Testis (tissue), 3 donors: ENCODE data around the gene TTLL5. TPM values are rescaled to one million over a fixed set of nuclear protein-coding genes. Genes with fewer than 3 reads are reported as not detected.
"Not testable (repeated sequence)": the region's sequence is repeated elsewhere in the genome, so short reads cannot be mapped to it uniquely, and the experiment has no call there.

Source experiments
- DNase-seq: peaks from one replicate; pipeline ENCODE4 v3.0.0-alpha.2; 2019
- H3K27ac ChIP-seq, 2 donors: fragments of 200-600 bp; sonication (generic); one replicate each; pipeline ENCODE4 v1.5.1; 2019
- H3K27me3 ChIP-seq: fragments of 200-600 bp; sonication (generic); one replicate; pipeline ENCODE4 v1.5.1; 2019
- H3K36me3 ChIP-seq: fragments of 200-600 bp; sonication (generic); one replicate; pipeline ENCODE4 v1.5.1; 2017; ENCODE audit warnings: low read depth; ENCODE audit errors: missing control alignments
- H3K4me1 ChIP-seq: fragments of 200-600 bp; sonication (generic); one replicate; pipeline ENCODE4 v1.5.1; 2019
- H3K4me3 ChIP-seq, 2 donors: fragments of 200-600 bp; sonication (generic); one replicate each; pipeline ENCODE4 v1.5.1; 2017 to 2019
- H3K9me3 ChIP-seq: fragments of 200-600 bp; sonication (generic); one replicate; pipeline ENCODE4 v1.5.1; 2017
- CTCF ChIP-seq, 3 experiments: fragments of 450-650 bp in 2 of 3; fragments of 200-600 bp in 1 of 3; sonication (generic) in 1 of 3; IDR thresholded peaks; one replicate each; pipeline ENCODE4 v1.5.1; 2016 to 2019; ENCODE audit warnings: antibody characterized with exemption in 3 of 3, mild to moderate bottlenecking in 2 of 3, moderate library complexity in 1 of 3
- POLR2A ChIP-seq: fragments of 450-650 bp; IDR thresholded peaks from one replicate; pipeline ENCODE4 v1.6.1; 2017; ENCODE audit warnings: antibody characterized with exemption, mild to moderate bottlenecking, moderate library complexity
- WGBS, 2 donors: methylation state at CpG; one replicate each; pipeline ENCODE4 v1.1.5; 2018; 5-methylcytosine and 5-hydroxymethylcytosine counted together
- intact Hi-C: fragments of 100-400 bp; cut with DNase I; formaldehyde crosslinking; loops from one replicate; pipeline ENCODE4 v1.15.1; 2023; ENCODE audit warnings: low total_unique reads
- polyA plus RNA-seq: library from polyadenylated mRNA; stranded (reverse); fragments of 350-450 nt; fragmentation: Illumina TruSeq; extraction: RNeasy Lipid Tissue Mini Kit (QIAGEN cat#74804); gene quantifications from one replicate; pipeline ENCODE4 v1.2.3, GENCODE V29; 2014; ENCODE audit warnings: low read depth, low replicate concordance; ENCODE audit not compliant: insufficient read depth
- total RNA-seq, 2 donors: library from RNA; depleted of rRNA; stranded (reverse); fragments of >200 nt; gene quantifications; one replicate each; pipeline ENCODE4 v1.2.3, GENCODE V29; 2016

The TTLL5 gene
- total and polyA plus RNA-seq, 3 donors from 2014 or later = 112 to 318 (median 155) TPM

GRCh38 chr14:75844486-75844885 is 183.4 kb downstream of the TTLL5 start:
- Histone ChIP-seq H3K27me3 (no peaks in the 10 kb centered on the region), H3K4me3 (no peak overlapping the region), H3K27ac (no peak overlapping the region), H3K36me3 (no peaks in the 10 kb centered on the region), H3K9me3 (no peaks in the 10 kb centered on the region), H3K4me1 (no peaks in the 10 kb centered on the region)
- DNase-seq = no peak
- intact Hi-C loops = no loop called here
- TF ChIP-seq CTCF (IDR thresholded peaks at IDR 0.05) (no peak), POLR2A (no peak)

GRCh38 chr14:75845136-75845804 is 184.2 kb downstream of the TTLL5 start:
- Histone ChIP-seq H3K27ac (no peak overlapping the region), H3K36me3 (no peaks in the 10 kb centered on the region), H3K4me3 (no peak overlapping the region), H3K27me3 (no peaks in the 10 kb centered on the region), H3K4me1 (no peaks in the 10 kb centered on the region), H3K9me3 (no peaks in the 10 kb centered on the region)
- intact Hi-C loops = no loop called here
- DNase-seq = no peak
- TF ChIP-seq CTCF (IDR thresholded peaks at IDR 0.05) (no peak), POLR2A (no peak)
- 90 to 92% methylated on average over 4 of the region's 4 CpGs for WGBS, 2 donors

GRCh38 chr14:75846694-75847093 is 185.6 kb downstream of the TTLL5 start:
- 96 to 97% methylated on average over 5 of the region's 5 CpGs for WGBS, 2 donors
- H3K9me3 ChIP-seq, H3K36me3 ChIP-seq, H3K27ac ChIP-seq, H3K27me3 ChIP-seq, H3K4me3 ChIP-seq, DNase-seq, H3K4me1 ChIP-seq, intact Hi-C loops: not testable (repeated sequence)

GRCh38 chr14:75847584-75847983 is 186.5 kb downstream of the TTLL5 start:
- intact Hi-C loops = no loop called here
- no peaks in the 10 kb centered on the region for H3K27me3 ChIP-seq
- H3K4me1 ChIP-seq = no peaks in the 10 kb centered on the region
- H3K36me3 ChIP-seq = no peaks in the 10 kb centered on the region
- WGBS, 2 donors = 95 to 99% methylated on average over 2 of the region's 2 CpGs
- H3K9me3 ChIP-seq = no peaks in the 10 kb centered on the region
- no peak overlapping the region for H3K27ac ChIP-seq
- no peak overlapping the region for H3K4me3 ChIP-seq
- TF ChIP-seq POLR2A = no peak
- no peak for TF ChIP-seq CTCF (IDR thresholded peaks at IDR 0.05)
- DNase-seq = no peak

- TF ChIP-seq POLR2A (no peak), CTCF (IDR thresholded peaks at IDR 0.05) (no peak)
- 83 to 88% methylated on average over 2 of the region's 2 CpGs for WGBS, 2 donors
These were observed 187.3 kb downstream of the TTLL5 start for GRCh38 chr14:75848167-75848913.

More at GRCh38 chr14:75848167-75848913, 187.3 kb downstream of the TTLL5 start:
- Histone ChIP-seq H3K4me3 (no peak overlapping the region), H3K4me1 (no peaks in the 10 kb centered on the region), H3K27me3 (no peaks in the 10 kb centered on the region), H3K36me3 (no peaks in the 10 kb centered on the region), H3K9me3 (no peaks in the 10 kb centered on the region), H3K27ac (no peak overlapping the region)
- intact Hi-C loops = no loop called here
- no peak for DNase-seq
